NCI-H1694 (cell line): ENCODE measurements around the gene ZFAND6.
A peak's percentile ranks its signal among the peaks of the same experiment; 100 is the strongest.
"Not testable (repeated sequence)": the region's sequence is repeated elsewhere in the genome, so short reads cannot be mapped to it uniquely, and the experiment has no call there.

Experiments
- DNase-seq: peaks from one replicate; lab custom pipeline; 2025; lab: John Stamatoyannopoulos, UW

The ZFAND6 gene

GRCh38 chr15:80058851-80059785 lies at the start of gene ZFAND6:
ZFAND6 (plus strand) TSS chr15:80059676; CDS start chr15:80120345, 60,669 bp downstream.
- peak; percentile 75 for DNase-seq

GRCh38 chr15:80010131-80010673 lies 49.3 kb upstream of the ZFAND6 start:
- DNase-seq = no peak

- not testable (repeated sequence) for DNase-seq
These were observed 48.4 kb upstream of the ZFAND6 start for GRCh38 chr15:80011041-80011523.

GRCh38 chr15:80011596-80011995 lies 47.9 kb upstream of the ZFAND6 start:
- no peak for DNase-seq

GRCh38 chr15:80012060-80012726 lies 47.3 kb upstream of the ZFAND6 start:
- DNase-seq = no peak

GRCh38 chr15:80014186-80014585 lies 45.3 kb upstream of the ZFAND6 start:
- not testable (repeated sequence) for DNase-seq

- no peak for DNase-seq
These were observed 44.3 kb upstream of the ZFAND6 start for GRCh38 chr15:80015156-80015555.

- not testable (repeated sequence) for DNase-seq
These were observed 43.0 kb upstream of the ZFAND6 start for GRCh38 chr15:80016506-80016905.

- DNase-seq = not testable (repeated sequence)
These were observed 42.3 kb upstream of the ZFAND6 start for GRCh38 chr15:80017139-80017538.

- DNase-seq = no peak
These were observed 40.2 kb upstream of the ZFAND6 start for GRCh38 chr15:80019168-80019745.

- not testable (repeated sequence) for DNase-seq
These were observed 39.3 kb upstream of the ZFAND6 start for GRCh38 chr15:80020149-80020548.

GRCh38 chr15:80020731-80021130 lies 38.7 kb upstream of the ZFAND6 start:
- DNase-seq = no peak

GRCh38 chr15:80026310-80026709 lies 33.2 kb upstream of the ZFAND6 start:
- no peak for DNase-seq

GRCh38 chr15:80026754-80027153 lies 32.7 kb upstream of the ZFAND6 start:
- DNase-seq = no peak

GRCh38 chr15:80028937-80029336 lies 30.5 kb upstream of the ZFAND6 start:
- no peak for DNase-seq

GRCh38 chr15:80031841-80032240 lies 27.6 kb upstream of the ZFAND6 start:
- DNase-seq = peak; percentile 12

- no peak for DNase-seq
These were observed 24.8 kb upstream of the ZFAND6 start for GRCh38 chr15:80034629-80035028.

GRCh38 chr15:80036071-80036470 lies 23.4 kb upstream of the ZFAND6 start:
- DNase-seq = no peak

GRCh38 chr15:80041494-80042253 lies 17.8 kb upstream of the ZFAND6 start:
- no peak for DNase-seq

- DNase-seq = no peak
These were observed 16.9 kb upstream of the ZFAND6 start for GRCh38 chr15:80042568-80042967.

GRCh38 chr15:80045219-80045618 lies 14.3 kb upstream of the ZFAND6 start:
- not testable (repeated sequence) for DNase-seq
